Spleen (tissue), 7 donors: ENCODE measurements around the gene FAM124B.

Experiments used
- CTCF ChIP-seq, 11 experiments: fragments of 200-600 bp in 7 of 11; fragments of 450-650 bp in 4 of 11; sonication (generic) in 4 of 11; IDR thresholded peaks in 8 of 11; conservative IDR thresholded peaks in 3 of 11; 1 replicate in 7 of 11; 2 replicates in 4 of 11; pipeline versions ENCODE4 v1.4.0 to v1.8.0; 2016 to 2021; ENCODE audit warnings: antibody characterized with exemption in 11 of 11, inconsistent platforms in 4 of 11, mild to moderate bottlenecking in 1 of 11
- POLR2A ChIP-seq, 3 donors: fragments of 450-650 bp; IDR thresholded peaks; one replicate each; pipeline ENCODE4 v1.5.1; 2017; ENCODE audit warnings: antibody characterized with exemption in 3 of 3, mild to moderate bottlenecking in 1 of 3
- POLR2AphosphoS5 ChIP-seq, 3 donors: sonication (generic); formaldehyde crosslinking; IDR thresholded peaks; one replicate each; pipeline ENCODE4 v1.5.1; 2017; ENCODE audit warnings: antibody characterized with exemption in 3 of 3
- donor health status: DM: no; HTN: no; CAD: no; lungs with moderate emphysema.
- donor health status: DM: no; HTN: no; CAD: no.
- donor health status: DM: no; HTN: no; CAD: no.

GRCh38 chr2:224386876-224387275 is 15.0 kb downstream of the FAM124B start:
- no peak for TF ChIP-seq POLR2A (IDR thresholded peaks at IDR 0.05)
- no peak for TF ChIP-seq CTCF (IDR thresholded peaks at IDR 0.05 in 8 of 11, conservative IDR thresholded peaks at IDR 0.05 in 3 of 11)
- no peak for TF ChIP-seq POLR2AphosphoS5 (IDR thresholded peaks at IDR 0.05)
